SK-N-SH (cell line): Measurements from ENCODE around the gene SLFN14. TPM values are rescaled to one million over a fixed set of nuclear protein-coding genes. Genes with fewer than 3 reads are reported as not detected.

ENCODE experiments used
- CTCF ChIA-PET: fragments of 300-600, 350-600 bp; formaldehyde crosslinking; extraction: SDS; loops from one replicate; lab custom pipeline; 2021; lab: Yijun Ruan, JAX
- POLR2A ChIA-PET: fragments of 350-600 bp; sonication (Branson Sonifier 250); formaldehyde crosslinking; extraction: SDS; loops from one replicate; lab custom pipeline; 2020; ENCODE audit warnings: antibody characterized with exemption, inconsistent platforms; lab: Yijun Ruan, JAX
- DNase-seq: peaks from one replicate; pipeline ENCODE4 v3.0.0; 2012
- H2AFZ ChIP-seq: fragments of 200-600 bp; sonication (generic); 2 replicates; pipeline ENCODE4 v1.8.1; 2016; ENCODE audit warnings: antibody characterized with exemption, mild to moderate bottlenecking, low read depth
- H3F3A ChIP-seq: fragments of 200-600 bp; sonication (generic); replicated peaks from 2 replicates; pipeline ENCODE3; 2016; ENCODE audit warnings: antibody characterized with exemption, mild to moderate bottlenecking; ENCODE audit not compliant: insufficient read depth
- H3K27ac ChIP-seq, 2 experiments: fragments of 200-500 bp in 1 of 2; fragments of 200-600 bp in 1 of 2; sonication (Bioruptor generic) in 1 of 2; sonication (generic), shearing (Covaris generic) in 1 of 2; 2 replicates each; pipeline versions ENCODE4 v1.5.1 to v1.6.1; 2014 to 2016; ENCODE audit warnings: low read depth in 2 of 2, inconsistent platforms in 1 of 2, low read length in 1 of 2, mild to moderate bottlenecking in 1 of 2, mixed read lengths in 1 of 2
- H3K27me3 ChIP-seq: fragments of 200-600 bp; sonication (generic), shearing (Covaris generic); 2 replicates; pipeline ENCODE4 v1.6.1; 2016; ENCODE audit warnings: mixed run types; ENCODE audit not compliant: insufficient read depth
- H3K36me3 ChIP-seq, 2 experiments: fragments of 200-500 bp in 1 of 2; fragments of 200-600 bp in 1 of 2; sonication (Bioruptor generic) in 1 of 2; sonication (generic) in 1 of 2; replicated peaks in 1 of 2; 2 replicates each; pipeline versions ENCODE3 to v1.5.1; 2014 to 2016; ENCODE audit warnings: low read length in 1 of 2, mild to moderate bottlenecking in 1 of 2; ENCODE audit not compliant: insufficient read depth in 2 of 2, control insufficient read depth in 1 of 2
- H3K4me1 ChIP-seq, 2 experiments: fragments of 200-500 bp in 1 of 2; fragments of 200-600 bp in 1 of 2; sonication (Bioruptor generic) in 1 of 2; sonication (generic), shearing (Covaris generic) in 1 of 2; 2 replicates each; pipeline versions ENCODE4 v1.5.1 to v1.6.1; 2014 to 2016; ENCODE audit warnings: low read depth in 1 of 2, low read length in 1 of 2, mixed run types in 1 of 2; ENCODE audit not compliant: insufficient read depth in 2 of 2, control insufficient read depth in 1 of 2
- H3K4me2 ChIP-seq: fragments of 200-600 bp; sonication (generic), shearing (Covaris generic); 2 replicates; pipeline ENCODE4 v1.6.1; 2017; ENCODE audit warnings: mixed run types
- H3K4me3 ChIP-seq, 2 experiments: fragments of 200-500 bp in 1 of 2; fragments of 200-600 bp in 1 of 2; sonication (Bioruptor generic) in 1 of 2; sonication (generic), shearing (Covaris generic) in 1 of 2; 2 replicates each; pipeline versions ENCODE4 v1.5.1 to v1.8.1; 2014 to 2016; ENCODE audit warnings: low read depth in 2 of 2, inconsistent platforms in 1 of 2, low read length in 1 of 2, mild to moderate bottlenecking in 1 of 2, mixed read lengths in 1 of 2, moderate library complexity in 1 of 2
- H3K79me2 ChIP-seq: fragments of 200-600 bp; sonication (generic); 2 replicates; pipeline ENCODE4 v1.8.1; 2017; ENCODE audit warnings: mild to moderate bottlenecking; ENCODE audit not compliant: insufficient read depth
- H3K9ac ChIP-seq: fragments of 200-600 bp; sonication (generic); 2 replicates; pipeline ENCODE4 v1.6.1; 2017; ENCODE audit warnings: mixed run types
- H3K9me2 ChIP-seq: fragments of 200-600 bp; sonication (generic); 2 replicates; pipeline ENCODE4 v1.6.1; 2017; ENCODE audit warnings: mixed run types
- H3K9me3 ChIP-seq: fragments of 200-600 bp; sonication (generic); 2 replicates; pipeline ENCODE4 v1.6.1; 2017; ENCODE audit warnings: mixed run types, mild to moderate bottlenecking, moderate library complexity
- H4K20me1 ChIP-seq: fragments of 200-600 bp; sonication (generic); 2 replicates; pipeline ENCODE4 v1.6.1; 2017; ENCODE audit warnings: mild to moderate bottlenecking, mixed run types; ENCODE audit not compliant: insufficient read depth
- CHD2 ChIP-seq: fragments of 150-350 bp; IDR thresholded peaks from 2 replicates; pipeline ENCODE4 v1.6.1; 2018; ENCODE audit warnings: low read length; ENCODE audit not compliant: partially characterized antibody
- ELF1 ChIP-seq: IDR thresholded peaks from 2 replicates; pipeline ENCODE4 v1.4.0; 2012
- EP300 ChIP-seq, 2 experiments: IDR thresholded peaks; 2 replicates each; pipeline versions ENCODE4 v1.4.0 to v1.6.1; 2012; ENCODE audit warnings: borderline replicate concordance in 1 of 2, low read depth in 1 of 2, low read length in 1 of 2
- EZH2phosphoT487 ChIP-seq: fragments of 200-600 bp; sonication (generic); IDR thresholded peaks from 2 replicates; pipeline ENCODE4 v1.6.1; 2017; ENCODE audit warnings: low read depth, mixed run types, mild to moderate bottlenecking, antibody characterized with exemption, moderate library complexity, borderline replicate concordance
- FOSL2 ChIP-seq: IDR thresholded peaks from 2 replicates; pipeline ENCODE4 v1.4.0; 2012; ENCODE audit warnings: low read depth, mild to moderate bottlenecking, moderate library complexity, borderline replicate concordance
- GATA2 ChIP-seq: sonication (generic); formaldehyde crosslinking; IDR thresholded peaks from 2 replicates; pipeline ENCODE4 v1.5.0; 2020; ENCODE audit warnings: mild to moderate bottlenecking, missing genetic modification reagents
- MAX ChIP-seq: IDR thresholded peaks from 2 replicates; pipeline ENCODE4 v1.4.0; 2012; ENCODE audit warnings: low read depth
- MEF2A ChIP-seq: IDR thresholded peaks from 2 replicates; pipeline ENCODE4 v1.4.0; 2012; ENCODE audit warnings: low read depth, borderline replicate concordance
- PBX3 ChIP-seq: IDR thresholded peaks from 2 replicates; pipeline ENCODE4; 2012
- POLR2AphosphoS5 ChIP-seq: IDR thresholded peaks from 2 replicates; pipeline ENCODE4 v1.6.1; 2012; ENCODE audit warnings: low read depth, low read length
- RAD21 ChIP-seq: IDR thresholded peaks from 2 replicates; pipeline ENCODE4 v1.6.1; 2012; ENCODE audit warnings: mild to moderate bottlenecking, low read length
- REST ChIP-seq: IDR thresholded peaks from 2 replicates; pipeline ENCODE4 v1.6.1; 2012; ENCODE audit warnings: mild to moderate bottlenecking, low read depth, low read length, moderate library complexity
- SIN3A ChIP-seq: IDR thresholded peaks from 2 replicates; pipeline ENCODE4 v1.6.1; 2012; ENCODE audit warnings: low read depth, mild to moderate bottlenecking, low read length, moderate library complexity, borderline replicate concordance
- SMC3 ChIP-seq: IDR thresholded peaks from 2 replicates; pipeline ENCODE4 v1.6.1; 2012; ENCODE audit warnings: low read depth, low read length, improper control_type of control experiment
- TCF12 ChIP-seq: IDR thresholded peaks from 2 replicates; pipeline ENCODE4 v1.4.0; 2012
- TEAD4 ChIP-seq: IDR thresholded peaks from 2 replicates; pipeline ENCODE4 v1.4.0; 2012; ENCODE audit warnings: mild to moderate bottlenecking, borderline replicate concordance; ENCODE audit not compliant: insufficient read depth
- YY1 ChIP-seq: IDR thresholded peaks from 2 replicates; pipeline ENCODE4 v1.4.0; 2012; ENCODE audit warnings: low read depth, mild to moderate bottlenecking
- WGBS: methylation state at CpG from one replicate; pipeline ENCODE4 v1.1.6; 2017; ENCODE audit warnings: low lambda C conversion rate; 5-methylcytosine and 5-hydroxymethylcytosine counted together
- polyA plus RNA-seq, 3 experiments: library from polyadenylated mRNA; depleted of rRNA; stranded (reverse); fragments of >200 nt; gene quantifications; 2 replicates each; pipeline ENCODE4 v1.2.3, GENCODE V29; 2012
- TF ChIP-seq, protein P1 (sequence below): fragments of 150-350 bp; IDR thresholded peaks from 2 replicates; pipeline ENCODE4 v1.6.1; 2016; ENCODE audit warnings: mild to moderate bottlenecking, low read depth, low read length
- TF ChIP-seq, protein P2 (sequence below): fragments of 200-600 bp; sonication (generic); IDR thresholded peaks from 2 replicates; pipeline ENCODE4 v1.6.1; 2017; ENCODE audit warnings: antibody characterized with exemption, mild to moderate bottlenecking, moderate library complexity
- TF ChIP-seq, protein P3 (sequence below): IDR thresholded peaks from 2 replicates; pipeline ENCODE4 v1.4.0; 2012; ENCODE audit warnings: low read depth, borderline replicate concordance

The SLFN14 gene
- polyA plus RNA-seq, 1 of the 3 experiments (the other 2 are of a cell fraction) = not detected

GRCh38 chr17:35545150-35545549, 15.5 kb downstream of the SLFN14 start (continued):
- TF ChIP-seq RAD21 (no peak), SMC3 (no peak), FOSL2 (no peak), PBX3 (no peak), EZH2phosphoT487 (no peak)
- TF ChIP-seq, protein P1, sequence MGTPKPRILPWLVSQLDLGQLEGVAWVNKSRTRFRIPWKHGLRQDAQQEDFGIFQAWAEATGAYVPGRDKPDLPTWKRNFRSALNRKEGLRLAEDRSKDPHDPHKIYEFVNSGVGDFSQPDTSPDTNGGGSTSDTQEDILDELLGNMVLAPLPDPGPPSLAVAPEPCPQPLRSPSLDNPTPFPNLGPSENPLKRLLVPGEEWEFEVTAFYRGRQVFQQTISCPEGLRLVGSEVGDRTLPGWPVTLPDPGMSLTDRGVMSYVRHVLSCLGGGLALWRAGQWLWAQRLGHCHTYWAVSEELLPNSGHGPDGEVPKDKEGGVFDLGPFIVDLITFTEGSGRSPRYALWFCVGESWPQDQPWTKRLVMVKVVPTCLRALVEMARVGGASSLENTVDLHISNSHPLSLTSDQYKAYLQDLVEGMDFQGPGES = no peak
- TF ChIP-seq, protein P2, sequence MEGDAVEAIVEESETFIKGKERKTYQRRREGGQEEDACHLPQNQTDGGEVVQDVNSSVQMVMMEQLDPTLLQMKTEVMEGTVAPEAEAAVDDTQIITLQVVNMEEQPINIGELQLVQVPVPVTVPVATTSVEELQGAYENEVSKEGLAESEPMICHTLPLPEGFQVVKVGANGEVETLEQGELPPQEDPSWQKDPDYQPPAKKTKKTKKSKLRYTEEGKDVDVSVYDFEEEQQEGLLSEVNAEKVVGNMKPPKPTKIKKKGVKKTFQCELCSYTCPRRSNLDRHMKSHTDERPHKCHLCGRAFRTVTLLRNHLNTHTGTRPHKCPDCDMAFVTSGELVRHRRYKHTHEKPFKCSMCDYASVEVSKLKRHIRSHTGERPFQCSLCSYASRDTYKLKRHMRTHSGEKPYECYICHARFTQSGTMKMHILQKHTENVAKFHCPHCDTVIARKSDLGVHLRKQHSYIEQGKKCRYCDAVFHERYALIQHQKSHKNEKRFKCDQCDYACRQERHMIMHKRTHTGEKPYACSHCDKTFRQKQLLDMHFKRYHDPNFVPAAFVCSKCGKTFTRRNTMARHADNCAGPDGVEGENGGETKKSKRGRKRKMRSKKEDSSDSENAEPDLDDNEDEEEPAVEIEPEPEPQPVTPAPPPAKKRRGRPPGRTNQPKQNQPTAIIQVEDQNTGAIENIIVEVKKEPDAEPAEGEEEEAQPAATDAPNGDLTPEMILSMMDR = no peak
- TF ChIP-seq, all 33 proteins: peak for 0

- no peaks in the 10 kb centered on the region for H3K36me3 ChIP-seq
- no peak overlapping the region for H3K4me3 ChIP-seq
- no peaks in the 10 kb centered on the region for H3K79me2 ChIP-seq
- H2AFZ ChIP-seq = no peak overlapping the region
- POLR2A ChIA-PET = no interaction called here
- peaks cover 44% of the 10 kb centered on the region for H3K27me3 ChIP-seq
- no peaks in the 10 kb centered on the region for H3K9me2 ChIP-seq
- CTCF ChIA-PET = interaction anchor here (1.6 to 4.3 kb wide), 3 partner anchors 10 to 1124 kb away, joined by 3 to 26 read pairs (median 11); no protein-coding TSS in a partner anchor
- no peaks in the 10 kb centered on the region for H3K4me1 ChIP-seq
- no peaks in the 10 kb centered on the region for H3K9me3 ChIP-seq
- no peak overlapping the region for H3K9ac ChIP-seq
- H4K20me1 ChIP-seq = no peaks in the 10 kb centered on the region; the same call in 1 of the 2 replicates
- no peak overlapping the region for H3K4me2 ChIP-seq
- no peak for DNase-seq
- no peaks in the 10 kb centered on the region for H3F3A ChIP-seq
- no peak overlapping the region for H3K27ac ChIP-seq
- WGBS = 14% methylated on average over 1 of the region's 1 CpG
- TF ChIP-seq, protein P3, sequence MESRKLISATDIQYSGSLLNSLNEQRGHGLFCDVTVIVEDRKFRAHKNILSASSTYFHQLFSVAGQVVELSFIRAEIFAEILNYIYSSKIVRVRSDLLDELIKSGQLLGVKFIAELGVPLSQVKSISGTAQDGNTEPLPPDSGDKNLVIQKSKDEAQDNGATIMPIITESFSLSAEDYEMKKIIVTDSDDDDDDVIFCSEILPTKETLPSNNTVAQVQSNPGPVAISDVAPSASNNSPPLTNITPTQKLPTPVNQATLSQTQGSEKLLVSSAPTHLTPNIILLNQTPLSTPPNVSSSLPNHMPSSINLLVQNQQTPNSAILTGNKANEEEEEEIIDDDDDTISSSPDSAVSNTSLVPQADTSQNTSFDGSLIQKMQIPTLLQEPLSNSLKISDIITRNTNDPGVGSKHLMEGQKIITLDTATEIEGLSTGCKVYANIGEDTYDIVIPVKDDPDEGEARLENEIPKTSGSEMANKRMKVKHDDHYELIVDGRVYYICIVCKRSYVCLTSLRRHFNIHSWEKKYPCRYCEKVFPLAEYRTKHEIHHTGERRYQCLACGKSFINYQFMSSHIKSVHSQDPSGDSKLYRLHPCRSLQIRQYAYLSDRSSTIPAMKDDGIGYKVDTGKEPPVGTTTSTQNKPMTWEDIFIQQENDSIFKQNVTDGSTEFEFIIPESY = no peak
- TF ChIP-seq MAX (no peak), POLR2AphosphoS5 (no peak), TCF12 (no peak), GATA2 (CRISPR knock-in tag) (no peak), SIN3A (no peak), ELF1 (no peak), YY1 (no peak), MEF2A (no peak), CHD2 (no peak), TEAD4 (no peak), REST (no peak), EP300 (IDR thresholded peaks at IDR 0.05; ENCODE audit: borderline replicate concordance in 1 of 2, low read depth in 1 of 2, low read length in 1 of 2) (no peak), FOSL2 (no peak)
- TF ChIP-seq, protein P1 = no peak
Observed at GRCh38 chr17:35543856-35544255, 16.8 kb downstream of the SLFN14 start.
